ENCODE data around the gene STK17B.

STK17B gene

GRCh38 chr2:196159221-196159892 lies 12.0 kb downstream of the STK17B start:
- no peak overlapping the region for H3K9ac ChIP-seq (ENCODE audit: low read depth, low read length)
- no peaks in the 10 kb centered on the region; the same call in 1 of the 2 replicates for H3K9me3 ChIP-seq (ENCODE audit: control insufficient read depth, insufficient read depth, low read length)
- H3K4me1 ChIP-seq (ENCODE audit: insufficient read depth, low read length) = no peaks in the 10 kb centered on the region
- no peaks in the 10 kb centered on the region for H3K36me3 ChIP-seq (ENCODE audit: insufficient read depth, low read length)

- Histone ChIP-seq H3K9ac (ENCODE audit: low read depth, low read length) (no peak overlapping the region), H3K36me3 (ENCODE audit: insufficient read depth, low read length) (no peaks in the 10 kb centered on the region), H3K4me1 (ENCODE audit: insufficient read depth, low read length) (no peaks in the 10 kb centered on the region), H3K9me3 (ENCODE audit: control insufficient read depth, insufficient read depth, low read length) (no peaks in the 10 kb centered on the region; the same call in 1 of the 2 replicates)
Measured at GRCh38 chr2:196155575-196155974, 15.8 kb downstream of the STK17B start.

GRCh38 chr2:196153480-196153879 lies 17.9 kb downstream of the STK17B start:
- no peaks in the 10 kb centered on the region for H3K36me3 ChIP-seq (ENCODE audit: insufficient read depth, low read length)
- no peaks in the 10 kb centered on the region for H3K4me1 ChIP-seq (ENCODE audit: insufficient read depth, low read length)
- H3K9ac ChIP-seq (ENCODE audit: low read depth, low read length) = no peak overlapping the region
- no peaks in the 10 kb centered on the region for H3K9me3 ChIP-seq (ENCODE audit: control insufficient read depth, insufficient read depth, low read length)

- Histone ChIP-seq H3K36me3 (ENCODE audit: insufficient read depth, low read length) (no peaks in the 10 kb centered on the region), H3K4me1 (ENCODE audit: insufficient read depth, low read length) (no peaks in the 10 kb centered on the region), H3K9ac (ENCODE audit: low read depth, low read length) (no peak overlapping the region), H3K9me3 (ENCODE audit: control insufficient read depth, insufficient read depth, low read length) (no peaks in the 10 kb centered on the region)
Measured at GRCh38 chr2:196149948-196150347, 21.4 kb downstream of the STK17B start.

- Histone ChIP-seq H3K4me1 (ENCODE audit: insufficient read depth, low read length) (no peaks in the 10 kb centered on the region), H3K36me3 (ENCODE audit: insufficient read depth, low read length) (no peaks in the 10 kb centered on the region), H3K9ac (ENCODE audit: low read depth, low read length) (no peak overlapping the region), H3K9me3 (ENCODE audit: control insufficient read depth, insufficient read depth, low read length) (no peaks in the 10 kb centered on the region)
Measured at GRCh38 chr2:196148736-196149135, 22.6 kb downstream of the STK17B start.

- Histone ChIP-seq H3K9ac (ENCODE audit: low read depth, low read length) (no peak overlapping the region), H3K36me3 (ENCODE audit: insufficient read depth, low read length) (peaks cover under 1% of the 10 kb centered on the region; the same call in 1 of the 2 replicates), H3K4me1 (ENCODE audit: insufficient read depth, low read length) (no peaks in the 10 kb centered on the region), H3K9me3 (ENCODE audit: control insufficient read depth, insufficient read depth, low read length) (no peaks in the 10 kb centered on the region)
Measured at GRCh38 chr2:196145256-196145655, 26.1 kb downstream of the STK17B start.

GRCh38 chr2:196144513-196145126 lies 26.8 kb downstream of the STK17B start:
- Histone ChIP-seq H3K36me3 (ENCODE audit: insufficient read depth, low read length) (peaks cover 3% of the 10 kb centered on the region; the same call in 1 of the 2 replicates), H3K9me3 (ENCODE audit: control insufficient read depth, insufficient read depth, low read length) (no peaks in the 10 kb centered on the region)

GRCh38 chr2:196143730-196144131 lies 27.6 kb downstream of the STK17B start:
- peaks cover 3% of the 10 kb centered on the region; the same call in 1 of the 2 replicates for H3K36me3 ChIP-seq (ENCODE audit: insufficient read depth, low read length)
- H3K9ac ChIP-seq (ENCODE audit: low read depth, low read length) = no peak overlapping the region
- H3K9me3 ChIP-seq (ENCODE audit: control insufficient read depth, insufficient read depth, low read length) = no peaks in the 10 kb centered on the region
- H3K4me1 ChIP-seq (ENCODE audit: insufficient read depth, low read length) = no peaks in the 10 kb centered on the region

More at GRCh38 chr2:196144513-196145126, 26.8 kb downstream of the STK17B start:
- no peak overlapping the region for H3K9ac ChIP-seq (ENCODE audit: low read depth, low read length)
- H3K4me1 ChIP-seq (ENCODE audit: insufficient read depth, low read length) = no peaks in the 10 kb centered on the region

- no peaks in the 10 kb centered on the region for H3K4me1 ChIP-seq (ENCODE audit: insufficient read depth, low read length)
- no peak overlapping the region for H3K9ac ChIP-seq (ENCODE audit: low read depth, low read length)
- H3K9me3 ChIP-seq (ENCODE audit: control insufficient read depth, insufficient read depth, low read length) = no peaks in the 10 kb centered on the region
- H3K36me3 ChIP-seq (ENCODE audit: insufficient read depth, low read length) = peaks cover 3% of the 10 kb centered on the region; the same call in 1 of the 2 replicates
Measured at GRCh38 chr2:196142825-196143224, 28.6 kb downstream of the STK17B start.

- H3K4me1 ChIP-seq (ENCODE audit: insufficient read depth, low read length) = no peaks in the 10 kb centered on the region
- peaks cover 3% of the 10 kb centered on the region; the same call in 1 of the 2 replicates for H3K36me3 ChIP-seq (ENCODE audit: insufficient read depth, low read length)
- H3K9me3 ChIP-seq (ENCODE audit: control insufficient read depth, insufficient read depth, low read length) = peaks cover 5% of the 10 kb centered on the region; the same call in 1 of the 2 replicates
- H3K9ac ChIP-seq (ENCODE audit: low read depth, low read length) = no peak overlapping the region
Measured at GRCh38 chr2:196140213-196140612, 31.2 kb downstream of the STK17B start.

- Histone ChIP-seq H3K36me3 (ENCODE audit: insufficient read depth, low read length) (peaks cover 3% of the 10 kb centered on the region; the same call in 1 of the 2 replicates), H3K9ac (ENCODE audit: low read depth, low read length) (no peak overlapping the region), H3K9me3 (ENCODE audit: control insufficient read depth, insufficient read depth, low read length) (peaks cover 7% of the 10 kb centered on the region; the same call in 1 of the 2 replicates)
Measured at GRCh38 chr2:196137271-196137670, 34.1 kb downstream of the STK17B start.

GRCh38 chr2:196136151-196136550 lies 35.2 kb downstream of the STK17B start:
- Histone ChIP-seq H3K9ac (ENCODE audit: low read depth, low read length) (no peak overlapping the region), H3K4me1 (ENCODE audit: insufficient read depth, low read length) (no peaks in the 10 kb centered on the region), H3K36me3 (ENCODE audit: insufficient read depth, low read length) (peaks cover 3% of the 10 kb centered on the region; the same call in 1 of the 2 replicates), H3K9me3 (ENCODE audit: control insufficient read depth, insufficient read depth, low read length) (peaks cover 15% of the 10 kb centered on the region)

More at GRCh38 chr2:196137271-196137670, 34.1 kb downstream of the STK17B start:
- no peaks in the 10 kb centered on the region for H3K4me1 ChIP-seq (ENCODE audit: insufficient read depth, low read length)

- Histone ChIP-seq H3K36me3 (ENCODE audit: insufficient read depth, low read length) (no peaks in the 10 kb centered on the region; the same call in 1 of the 2 replicates), H3K4me1 (ENCODE audit: insufficient read depth, low read length) (no peaks in the 10 kb centered on the region), H3K9me3 (ENCODE audit: control insufficient read depth, insufficient read depth, low read length) (peaks cover 43% of the 10 kb centered on the region), H3K9ac (ENCODE audit: low read depth, low read length) (no peak overlapping the region)
Measured at GRCh38 chr2:196131949-196132925, 39.1 kb downstream of the STK17B start.

- no peaks in the 10 kb centered on the region for H3K4me1 ChIP-seq (ENCODE audit: insufficient read depth, low read length)
- no peaks in the 10 kb centered on the region; the same call in 1 of the 2 replicates for H3K36me3 ChIP-seq (ENCODE audit: insufficient read depth, low read length)
- H3K9ac ChIP-seq (ENCODE audit: low read depth, low read length) = no peak overlapping the region
- peaks cover 43% of the 10 kb centered on the region for H3K9me3 ChIP-seq (ENCODE audit: control insufficient read depth, insufficient read depth, low read length)
Measured at GRCh38 chr2:196131384-196131937, 39.9 kb downstream of the STK17B start.
